Inflammatory macrophage (primary cell): Measurements from ENCODE around the gene PRXL2B.
"Not testable (repeated sequence)": the region's sequence is repeated elsewhere in the genome, so short reads cannot be mapped to it uniquely, and the experiment has no call there.

Experiments
- DNase-seq, 2 donors: peaks; one replicate each; pipeline ENCODE4 v3.0.0-alpha.2; 2020 to 2022

PRXL2B gene

GRCh38 chr1:2564815-2565374, 21.7 kb upstream of the PRXL2B start:
- DNase-seq: no peak

- DNase-seq: no peak
Observed at GRCh38 chr1:2566101-2567045, 20.2 kb upstream of the PRXL2B start.

- DNase-seq: no peak
Observed at GRCh38 chr1:2567083-2567679, 19.4 kb upstream of the PRXL2B start.

- DNase-seq: not testable (repeated sequence)
Observed at GRCh38 chr1:2568187-2568816, 18.3 kb upstream of the PRXL2B start.

- no peak for DNase-seq
Observed at GRCh38 chr1:2569060-2569459, 17.5 kb upstream of the PRXL2B start.

GRCh38 chr1:2569703-2570102, 16.9 kb upstream of the PRXL2B start:
- DNase-seq: not testable (repeated sequence)

- DNase-seq: peak in 1 of 2 donors; percentile 38
Observed at GRCh38 chr1:2570332-2570731, 16.2 kb upstream of the PRXL2B start.

- no peak for DNase-seq
Observed at GRCh38 chr1:2571348-2571747, 15.2 kb upstream of the PRXL2B start.

GRCh38 chr1:2573250-2573920, 13.2 kb upstream of the PRXL2B start:
- peak in 1 of 2 donors; percentile 14 for DNase-seq

- DNase-seq: no peak
Observed at GRCh38 chr1:2574350-2574749, 12.2 kb upstream of the PRXL2B start.

- DNase-seq: peak in 1 of 2 donors; percentile 33
Observed at GRCh38 chr1:2575801-2576663, 10.5 kb upstream of the PRXL2B start.

GRCh38 chr1:2577565-2578075, 9.0 kb upstream of the PRXL2B start:
- DNase-seq: not testable (repeated sequence)

GRCh38 chr1:2578758-2579118, 7.8 kb upstream of the PRXL2B start:
- no peak for DNase-seq

- DNase-seq: no peak
Observed at GRCh38 chr1:2580691-2581090, 5.9 kb upstream of the PRXL2B start.

GRCh38 chr1:2582391-2582790, 4.2 kb upstream of the PRXL2B start:
- DNase-seq: peak; percentile 80 to 93

- peak; percentile 40 to 62 for DNase-seq
Observed at GRCh38 chr1:2583331-2583791, 3.2 kb upstream of the PRXL2B start.

- DNase-seq: peak; percentile 14 to 57
Observed at GRCh38 chr1:2583871-2584351, 2.7 kb upstream of the PRXL2B start.

- DNase-seq: no peak
Observed at GRCh38 chr1:2584686-2585317, 1.8 kb upstream of the PRXL2B start.

GRCh38 chr1:2585318-2586092, 1.1 kb upstream of the PRXL2B start:
- peak; percentile 82 to 88 for DNase-seq
